Kidney (tissue), 14 donors: ENCODE measurements around the gene TTC7B. TPM values are rescaled to one million over a fixed set of nuclear protein-coding genes. Genes with fewer than 3 reads are reported as not detected.
A peak's percentile ranks its signal among the peaks of the same experiment; 100 is the strongest.

Source experiments
- DNase-seq, 5 donors: peaks; one replicate each; pipeline ENCODE4 v3.0.0-alpha.2; 2013 to 2020
- FAIRE-seq: peaks from 2 replicates; lab custom pipeline; 2012; peaks lifted over from hg19 to GRCh38; lab: Jason Lieb, UNC
- H3K27ac ChIP-seq, 2 donors: one replicate each; pipeline ENCODE4 v1.7.0; 2013; ENCODE audit warnings: low read depth in 2 of 2, low read length in 2 of 2, inconsistent platforms in 1 of 2
- H3K27me3 ChIP-seq: one replicate; pipeline ENCODE4 v1.7.1; 2013; ENCODE audit warnings: low read length, inconsistent platforms; ENCODE audit not compliant: control insufficient read depth, insufficient read depth
- H3K36me3 ChIP-seq, 3 donors: one replicate each; pipeline versions ENCODE4 v1.7.0 to v1.7.1; 2013; ENCODE audit warnings: low read length in 3 of 3, control low read depth in 1 of 3, inconsistent platforms in 1 of 3; ENCODE audit not compliant: insufficient read depth in 3 of 3, control insufficient read depth in 2 of 3
- H3K4me1 ChIP-seq, 3 donors: one replicate each; pipeline versions ENCODE4 v1.7.0 to v1.7.1; 2013; ENCODE audit warnings: low read length in 3 of 3, inconsistent platforms in 1 of 3, low read depth in 1 of 3; ENCODE audit not compliant: control insufficient read depth in 2 of 3, insufficient read depth in 2 of 3
- H3K4me3 ChIP-seq, 3 donors: one replicate each; pipeline versions ENCODE4 v1.7.0 to v1.8.1; 2013; ENCODE audit warnings: low read length in 3 of 3, control low read depth in 1 of 3, inconsistent platforms in 1 of 3
- H3K9ac ChIP-seq, 3 donors: one replicate each; pipeline versions ENCODE4 v1.7.0 to v1.7.1; 2013; ENCODE audit warnings: low read length in 3 of 3, control low read depth in 1 of 3, inconsistent platforms in 1 of 3
- H3K9me3 ChIP-seq, 3 donors: one replicate each; pipeline versions ENCODE4 v1.7.0 to v1.7.1; 2013; ENCODE audit warnings: low read length in 3 of 3, control low read depth in 1 of 3, inconsistent platforms in 1 of 3; ENCODE audit not compliant: control insufficient read depth in 2 of 3, insufficient read depth in 1 of 3
- intact Hi-C: fragments of 100-400 bp; cut with DNase I; formaldehyde crosslinking; loops from one replicate; pipeline ENCODE4 v1.11.1; 2022
- polyA plus RNA-seq: library from polyadenylated mRNA; stranded (reverse); fragments of 350-450 nt; fragmentation: Illumina TruSeq; extraction: RNeasy Lipid Tissue Mini Kit (QIAGEN cat#74804); gene quantifications from one replicate; pipeline ENCODE4 v1.2.3, GENCODE V29; 2014; ENCODE audit warnings: low read depth, low replicate concordance; ENCODE audit not compliant: insufficient read depth
- total RNA-seq: library from RNA; stranded (reverse); fragmentation: NEBNext Ultra II Directional; extraction: Animal tissue kit (Norgen Biotek cat#: 25700); gene quantifications from one replicate; pipeline ENCODE4 v1.2.1, GENCODE V29; 2021
- TF ChIP-seq, protein P1 (sequence below): IDR thresholded peaks from 3 replicates; pipeline ENCODE4 v1.5.1; 2012; ENCODE audit warnings: mild to moderate bottlenecking, moderate library complexity, borderline replicate concordance; ENCODE audit not compliant: insufficient read depth; ENCODE audit errors: extremely low read depth
- donor health status: control.
- donor health status: control.
- donor health status: control.
- donor health status: control.
- donor health status: control.
- donor health status: DM: yes; HTN: yes; CAD: no.
- donor health status: Normal renal cell carcinoma (clear cell type).

Gene TTC7B
- total and polyA plus RNA-seq, 2 donors from 2014 or later: 23.4 to 48.3 TPM

DNA sequence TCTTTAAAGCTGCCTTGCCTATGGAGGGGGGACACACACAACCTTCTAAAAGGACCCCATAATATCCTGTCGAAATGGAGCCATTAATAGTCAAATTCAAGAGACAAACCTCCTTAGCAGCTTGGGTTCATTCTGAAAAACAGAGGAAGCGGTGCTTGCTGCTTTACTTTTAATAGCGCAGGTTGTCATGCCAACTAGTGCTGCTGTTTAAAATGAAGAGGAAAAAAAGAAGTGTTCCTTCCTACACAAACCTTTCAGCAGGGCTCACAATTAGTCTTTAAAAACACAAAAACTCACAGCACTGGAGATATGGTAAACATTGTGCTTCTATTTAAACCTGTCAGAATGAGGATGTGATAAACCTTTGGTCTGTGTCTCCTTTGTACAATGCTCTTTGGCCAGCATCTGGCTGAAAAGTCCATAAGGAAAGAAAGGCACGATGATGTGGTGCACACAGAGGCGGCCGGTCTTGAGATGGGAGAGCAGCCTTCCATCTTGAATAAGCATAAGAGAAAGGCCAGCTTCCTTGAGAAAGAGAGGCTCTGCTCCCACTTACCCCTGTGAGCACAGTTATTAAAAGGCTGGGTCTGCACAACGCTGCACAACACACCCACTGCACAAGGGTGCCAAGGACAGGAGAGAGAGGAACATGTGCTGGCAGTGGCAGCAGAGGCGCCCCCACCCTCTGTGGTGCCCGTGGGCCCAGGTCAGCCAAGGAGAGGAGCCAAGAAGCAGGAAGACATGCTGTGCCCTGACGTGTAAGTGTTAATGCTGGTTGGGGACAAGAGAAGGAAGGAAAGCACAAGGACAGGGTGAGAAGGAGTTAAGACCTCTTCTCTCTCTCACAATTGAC, 144.6 kb downstream of the TTC7B start:
- no peak overlapping the region for H3K27ac ChIP-seq
- TF ChIP-seq, protein P1, sequence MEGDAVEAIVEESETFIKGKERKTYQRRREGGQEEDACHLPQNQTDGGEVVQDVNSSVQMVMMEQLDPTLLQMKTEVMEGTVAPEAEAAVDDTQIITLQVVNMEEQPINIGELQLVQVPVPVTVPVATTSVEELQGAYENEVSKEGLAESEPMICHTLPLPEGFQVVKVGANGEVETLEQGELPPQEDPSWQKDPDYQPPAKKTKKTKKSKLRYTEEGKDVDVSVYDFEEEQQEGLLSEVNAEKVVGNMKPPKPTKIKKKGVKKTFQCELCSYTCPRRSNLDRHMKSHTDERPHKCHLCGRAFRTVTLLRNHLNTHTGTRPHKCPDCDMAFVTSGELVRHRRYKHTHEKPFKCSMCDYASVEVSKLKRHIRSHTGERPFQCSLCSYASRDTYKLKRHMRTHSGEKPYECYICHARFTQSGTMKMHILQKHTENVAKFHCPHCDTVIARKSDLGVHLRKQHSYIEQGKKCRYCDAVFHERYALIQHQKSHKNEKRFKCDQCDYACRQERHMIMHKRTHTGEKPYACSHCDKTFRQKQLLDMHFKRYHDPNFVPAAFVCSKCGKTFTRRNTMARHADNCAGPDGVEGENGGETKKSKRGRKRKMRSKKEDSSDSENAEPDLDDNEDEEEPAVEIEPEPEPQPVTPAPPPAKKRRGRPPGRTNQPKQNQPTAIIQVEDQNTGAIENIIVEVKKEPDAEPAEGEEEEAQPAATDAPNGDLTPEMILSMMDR: no peak
- H3K4me3 ChIP-seq: no peak overlapping the region
- H3K27me3 ChIP-seq: no peaks in the 10 kb centered on the region
- no peak overlapping the region for H3K9ac ChIP-seq
- H3K36me3 ChIP-seq: peaks cover 2 to 16% (median 9%) of the 10 kb centered on the region in 3 donors
- H3K9me3 ChIP-seq: no peaks in the 10 kb centered on the region
- FAIRE-seq (no peak), DNase-seq (peak in 1 of 5 donors; percentile 31)
- H3K4me1 ChIP-seq: peaks cover 0 to 3% (median 0%) of the 10 kb centered on the region in 3 donors
- intact Hi-C loops: no loop called here

DNA sequence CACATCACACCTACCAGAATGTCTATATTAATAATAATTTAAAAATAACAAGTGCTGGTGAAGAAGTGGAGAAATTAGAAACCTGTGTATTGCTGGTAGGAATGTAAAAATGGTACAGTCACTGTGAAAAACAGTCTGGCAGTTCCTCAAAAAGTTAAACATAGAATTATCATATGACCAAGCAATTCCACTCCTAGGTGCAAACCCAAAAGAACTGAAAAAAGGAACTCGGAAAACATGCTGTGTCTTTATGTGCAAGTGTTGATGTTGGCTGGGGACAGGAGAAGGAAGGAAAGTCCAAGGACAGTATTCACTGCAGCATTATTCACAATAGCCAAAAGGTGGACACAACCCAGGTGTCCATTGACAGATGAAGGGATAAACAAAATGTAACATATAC, 146.5 kb downstream of the TTC7B start:
- intact Hi-C loops: no loop called here
- Histone ChIP-seq H3K36me3 (peaks cover 0 to 7% (median 3%) of the 10 kb centered on the region in 3 donors), H3K27ac (no peak overlapping the region), H3K9ac (no peak overlapping the region), H3K27me3 (no peaks in the 10 kb centered on the region), H3K9me3 (no peaks in the 10 kb centered on the region), H3K4me1 (peaks cover 0 to 3% (median 0%) of the 10 kb centered on the region in 3 donors), H3K4me3 (no peak overlapping the region)
- FAIRE-seq: no peak
- TF ChIP-seq, protein P1: no peak
- no peak for DNase-seq

DNA sequence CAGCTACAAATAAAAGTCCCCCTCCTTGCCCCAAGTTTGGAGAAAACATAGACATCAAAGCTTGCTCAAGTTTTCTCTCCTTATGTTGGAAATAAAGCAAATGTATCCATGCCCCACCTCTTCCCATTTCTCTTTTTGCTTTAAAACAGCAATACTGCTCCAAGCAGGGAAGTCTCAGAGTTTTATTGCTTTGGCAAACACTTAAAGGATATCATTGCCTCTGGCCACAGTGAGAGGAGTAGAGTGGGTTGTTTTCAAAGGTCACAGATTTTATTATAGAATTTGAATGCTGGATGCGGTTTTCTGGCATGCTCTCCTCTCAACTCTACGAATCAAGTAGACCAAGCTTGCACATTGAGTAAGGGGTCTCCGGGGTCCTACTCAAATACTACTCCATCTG, 149.7 kb downstream of the TTC7B start:
- TF ChIP-seq, protein P1: no peak
- FAIRE-seq (no peak), DNase-seq (peak in 2 of 5 donors; percentile 77 to 82)
- no peak overlapping the region for H3K4me3 ChIP-seq
- no peak overlapping the region for H3K27ac ChIP-seq
- no peaks in the 10 kb centered on the region for H3K9me3 ChIP-seq
- intact Hi-C loops: no loop called here
- peaks cover 0 to 3% (median 0%) of the 10 kb centered on the region in 3 donors for H3K36me3 ChIP-seq
- no peaks in the 10 kb centered on the region for H3K4me1 ChIP-seq
- no peaks in the 10 kb centered on the region for H3K27me3 ChIP-seq
- no peak overlapping the region for H3K9ac ChIP-seq
